Activated T-helper 2 cell treated with anti-CD3 and anti-CD28 coated beads, Interferon-gamma antibody, Interleukin-2, Interleukin-4, amounts not matched to agents 10 μg/mL and 5 μg/mL and 100 μg/mL, durations not matched to agents 14 hours and 24 hours and 36 hours (primary cell): Measurements from ENCODE around the gene APP. TPM values are rescaled to one million over a fixed set of nuclear protein-coding genes. Genes with fewer than 3 reads are reported as not detected.
A peak's percentile ranks its signal among the peaks of the same experiment; 100 is the strongest.

Experiments used
- DNase-seq: peaks from one replicate; pipeline ENCODE4 v3.0.0; 2021; ENCODE audit warnings: low spot score
- H3K27ac Mint-ChIP-seq: one replicate; pipeline ENCODE4 v1.8.0; 2021; ENCODE audit warnings: mixed read lengths
- H3K27me3 Mint-ChIP-seq: one replicate; pipeline ENCODE4 v1.8.0; 2021; ENCODE audit warnings: low read depth, mixed read lengths
- H3K36me3 Mint-ChIP-seq: one replicate; pipeline ENCODE4 v1.8.0; 2021; ENCODE audit warnings: low read depth, mixed read lengths
- H3K4me1 Mint-ChIP-seq: one replicate; pipeline ENCODE4 v1.8.0; 2021; ENCODE audit warnings: low read depth, mixed read lengths
- H3K4me3 Mint-ChIP-seq: one replicate; pipeline ENCODE4 v1.8.0; 2021; ENCODE audit warnings: low read depth, mild to moderate bottlenecking, moderate library complexity, mixed read lengths
- H3K9me3 Mint-ChIP-seq: one replicate; pipeline ENCODE4 v1.8.0; 2021; ENCODE audit warnings: mixed read lengths
- intact Hi-C: fragments of 100-400 bp; cut with micrococcal nuclease; formaldehyde crosslinking; loops from one replicate; pipeline ENCODE4 v1.15.1; 2023
- total RNA-seq: library from RNA; stranded (reverse); gene quantifications from 2 replicates; pipeline ENCODE4 v1.2.3, GENCODE V29; 2022

Gene APP
- total RNA-seq, 1 donor from 2014 or later, result 86.5 TPM

DNA sequence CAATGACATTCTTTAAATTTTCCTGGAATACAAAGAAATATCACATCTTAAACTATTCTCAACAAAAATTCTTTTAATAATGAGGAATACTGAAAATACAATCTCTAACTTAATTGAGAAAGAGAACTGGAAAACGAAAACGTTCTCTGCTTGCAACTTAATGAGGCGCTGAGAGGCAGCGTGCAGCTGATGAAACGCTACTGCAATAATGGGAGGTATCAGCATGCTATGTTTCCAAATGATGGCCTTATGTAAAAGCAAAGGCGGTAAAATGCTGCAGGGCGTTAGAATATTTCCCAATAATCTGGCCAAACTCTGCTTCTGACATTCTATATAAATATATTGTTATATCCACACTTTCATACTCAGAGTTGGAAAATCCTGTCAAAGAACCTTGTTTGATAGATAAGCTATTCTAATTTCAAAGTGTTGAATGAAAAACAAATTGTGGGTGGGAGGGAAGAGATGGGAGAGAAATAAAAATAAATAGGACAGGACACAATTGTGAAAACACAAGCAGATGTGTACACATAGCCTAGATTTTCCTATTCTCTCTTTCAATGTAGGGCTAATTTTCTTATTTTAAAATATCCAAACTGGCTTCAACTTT lies 70.9 kb downstream of the APP start:
- Mint-ChIP-seq H3K27me3 (no peaks in the 10 kb centered on the region), H3K4me1 (no peaks in the 10 kb centered on the region), H3K27ac (no peak overlapping the region), H3K9me3 (no peaks in the 10 kb centered on the region), H3K4me3 (no peak overlapping the region), H3K36me3 (no peaks in the 10 kb centered on the region)
- no peak for DNase-seq
- intact Hi-C loops, result no loop called here

GRCh38 chr21:26098772-26099397 lies 71.7 kb downstream of the APP start:
- Mint-ChIP-seq H3K9me3 (no peaks in the 10 kb centered on the region), H3K4me1 (no peaks in the 10 kb centered on the region), H3K4me3 (no peak overlapping the region), H3K36me3 (no peaks in the 10 kb centered on the region), H3K27me3 (no peaks in the 10 kb centered on the region), H3K27ac (no peak overlapping the region)
- no peak for DNase-seq
- intact Hi-C loops, result no loop called here

DNA sequence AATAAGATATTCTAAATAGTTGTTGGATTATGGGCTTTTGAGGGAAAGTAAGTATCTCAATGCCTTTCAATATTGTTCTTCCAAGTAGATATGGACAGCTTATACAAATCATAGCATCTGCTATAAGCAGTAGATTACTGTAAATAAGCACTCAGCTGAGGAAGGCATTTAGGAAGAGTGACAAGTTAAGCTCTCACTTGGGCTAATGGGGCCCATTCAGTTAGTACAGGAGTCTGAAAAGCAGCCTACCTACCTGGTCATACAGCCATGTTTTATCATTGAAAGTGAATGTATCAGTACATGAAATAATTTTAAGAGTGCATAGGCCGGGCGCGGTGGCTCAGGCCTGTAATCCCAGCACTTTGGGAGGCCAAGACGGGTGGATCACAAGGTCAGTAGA lies 73.1 kb downstream of the APP start:
- Mint-ChIP-seq H3K9me3 (no peaks in the 10 kb centered on the region), H3K36me3 (no peaks in the 10 kb centered on the region), H3K27me3 (no peaks in the 10 kb centered on the region), H3K27ac (no peak overlapping the region), H3K4me1 (no peaks in the 10 kb centered on the region), H3K4me3 (no peak overlapping the region)
- DNase-seq, result no peak
- intact Hi-C loops, result no loop called here

DNA sequence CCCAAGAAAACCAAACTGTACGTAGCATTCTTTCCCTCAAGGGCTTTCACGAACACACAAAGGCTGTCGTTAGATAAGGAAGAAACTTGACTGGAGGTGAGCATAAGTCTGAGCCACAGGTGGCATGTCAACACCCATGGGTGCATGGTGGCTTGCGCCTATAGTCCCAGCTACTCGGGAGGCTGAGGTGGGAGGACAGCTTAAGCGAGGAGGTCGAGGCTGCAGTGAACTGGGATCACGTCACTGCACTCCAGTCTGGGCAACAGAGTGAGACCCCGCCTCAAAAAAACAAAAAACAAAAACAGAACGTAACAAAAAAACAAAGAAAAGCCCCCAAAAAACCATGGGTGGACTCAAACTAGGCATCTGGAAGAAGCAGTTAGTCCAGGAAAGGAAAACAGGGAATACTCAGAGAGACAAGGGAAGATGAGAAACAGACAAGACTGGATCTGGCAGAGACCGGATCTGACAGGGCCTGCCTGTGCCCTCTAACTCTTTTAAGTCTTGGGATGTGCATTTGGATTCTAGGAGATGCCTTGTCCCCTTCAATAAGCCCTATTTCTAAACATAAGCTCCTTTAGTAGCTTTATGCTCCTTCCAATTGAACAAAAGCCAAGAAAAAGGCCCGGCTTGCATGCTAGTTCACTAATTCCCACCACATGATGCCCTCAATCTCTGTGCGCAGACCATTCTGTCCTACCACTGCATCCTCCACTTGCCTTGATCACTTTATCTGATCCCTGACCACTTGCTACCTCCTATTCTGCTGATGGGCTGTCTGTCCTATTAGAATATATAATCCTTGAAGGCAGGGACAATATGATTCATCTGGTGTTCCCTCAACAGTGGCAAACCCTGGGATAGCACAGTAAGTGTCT lies 73.8 kb downstream of the APP start:
- no peaks in the 10 kb centered on the region for H3K9me3 Mint-ChIP-seq
- intact Hi-C loops, result no loop called here
- H3K27me3 Mint-ChIP-seq, result no peaks in the 10 kb centered on the region
- H3K4me3 Mint-ChIP-seq, result no peak overlapping the region
- no peaks in the 10 kb centered on the region for H3K36me3 Mint-ChIP-seq
- no peak for DNase-seq
- no peak overlapping the region for H3K27ac Mint-ChIP-seq
- no peaks in the 10 kb centered on the region for H3K4me1 Mint-ChIP-seq

DNA sequence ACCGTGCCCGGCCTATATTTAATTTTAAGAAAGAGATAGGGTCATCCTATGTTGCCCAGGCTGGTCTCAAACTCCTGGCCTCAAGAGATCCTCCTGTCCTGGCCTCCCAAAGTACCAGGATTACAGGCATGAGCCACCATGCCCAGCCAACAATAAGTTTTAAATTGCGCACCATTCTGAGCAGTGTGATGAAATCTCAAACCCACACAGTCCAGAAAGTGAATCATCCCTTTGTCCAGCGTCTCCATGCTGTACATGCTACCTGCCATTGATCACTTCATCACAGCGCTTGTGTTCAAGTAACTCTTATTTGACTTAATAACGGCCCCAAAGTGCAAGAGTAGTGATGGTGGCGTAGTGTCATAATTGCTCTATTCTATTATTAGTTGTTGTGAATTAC lies 75.4 kb downstream of the APP start:
- Mint-ChIP-seq H3K4me3 (no peak overlapping the region), H3K27ac (no peak overlapping the region), H3K9me3 (no peaks in the 10 kb centered on the region), H3K4me1 (no peaks in the 10 kb centered on the region), H3K36me3 (no peaks in the 10 kb centered on the region), H3K27me3 (no peaks in the 10 kb centered on the region)
- DNase-seq, result no peak
- intact Hi-C loops, result no loop called here

DNA sequence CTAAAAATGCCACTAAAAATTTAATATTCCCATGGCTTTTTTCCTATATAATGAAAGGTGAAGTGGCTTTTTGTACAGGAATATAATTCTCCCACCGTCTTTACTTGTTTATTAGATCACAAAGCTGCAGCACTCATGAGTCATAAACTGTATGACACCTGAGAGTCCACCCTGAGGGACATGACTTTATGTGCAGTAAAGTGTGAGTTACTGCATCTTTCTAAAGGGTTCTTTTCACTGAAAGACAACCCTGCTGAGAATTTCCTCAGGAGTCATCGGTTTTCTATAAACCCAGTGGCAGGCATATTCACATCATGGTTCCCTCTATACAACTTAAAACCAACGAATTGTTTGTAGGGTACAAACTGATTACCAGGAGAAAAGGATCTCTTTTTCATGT lies 77.4 kb downstream of the APP start:
- no peak overlapping the region for H3K4me3 Mint-ChIP-seq
- intact Hi-C loops, result no loop called here
- H3K9me3 Mint-ChIP-seq, result no peaks in the 10 kb centered on the region
- H3K27me3 Mint-ChIP-seq, result no peaks in the 10 kb centered on the region
- peaks cover 2% of the 10 kb centered on the region for H3K4me1 Mint-ChIP-seq
- DNase-seq, result no peak
- H3K36me3 Mint-ChIP-seq, result peaks cover 10% of the 10 kb centered on the region
- H3K27ac Mint-ChIP-seq, result no peak overlapping the region

DNA sequence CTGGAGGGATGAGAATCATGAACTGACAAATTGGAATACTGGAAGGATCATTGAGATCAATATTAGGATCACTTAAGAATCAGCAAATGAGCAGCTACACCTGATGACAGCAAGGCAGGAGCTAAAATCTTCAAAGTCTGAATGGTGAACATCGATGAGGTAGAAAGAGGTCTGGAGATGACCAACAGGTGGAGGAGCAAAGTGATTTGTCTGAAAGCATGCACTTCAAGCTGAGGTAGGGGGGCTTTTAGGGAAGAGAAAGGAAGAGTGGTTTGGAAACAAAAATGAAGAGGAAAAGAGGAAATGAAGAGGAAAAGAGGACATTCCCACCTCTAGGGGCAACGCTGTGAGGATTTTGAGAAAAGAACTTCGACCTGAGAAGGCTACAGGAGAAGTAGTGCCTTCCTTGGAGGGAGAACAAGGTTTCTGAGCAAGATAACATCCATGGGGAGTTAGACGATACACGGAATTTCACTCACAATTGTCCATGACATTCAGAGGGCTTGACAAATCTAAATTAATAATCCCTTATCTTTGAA lies 79.0 kb downstream of the APP start:
- peaks cover 24% of the 10 kb centered on the region for H3K36me3 Mint-ChIP-seq
- no peaks in the 10 kb centered on the region for H3K9me3 Mint-ChIP-seq
- no peak for DNase-seq
- H3K4me1 Mint-ChIP-seq, result peaks cover 8% of the 10 kb centered on the region
- intact Hi-C loops, result no loop called here
- no peak overlapping the region for H3K27ac Mint-ChIP-seq
- H3K4me3 Mint-ChIP-seq, result no peak overlapping the region
- no peaks in the 10 kb centered on the region for H3K27me3 Mint-ChIP-seq

- no peaks in the 10 kb centered on the region for H3K9me3 Mint-ChIP-seq
- peaks cover 28% of the 10 kb centered on the region for H3K36me3 Mint-ChIP-seq
- H3K4me1 Mint-ChIP-seq, result peaks cover 8% of the 10 kb centered on the region
- H3K4me3 Mint-ChIP-seq, result no peak overlapping the region
- DNase-seq, result no peak
- no peak overlapping the region for H3K27ac Mint-ChIP-seq
- no peaks in the 10 kb centered on the region for H3K27me3 Mint-ChIP-seq
- intact Hi-C loops, result no loop called here
Measured at GRCh38 chr21:26089730-26090129, 80.8 kb downstream of the APP start.

- H3K9me3 Mint-ChIP-seq, result no peaks in the 10 kb centered on the region
- no peak for DNase-seq
- H3K4me1 Mint-ChIP-seq, result peaks cover 13% of the 10 kb centered on the region
- H3K4me3 Mint-ChIP-seq, result no peak overlapping the region
- intact Hi-C loops, result no loop called here
- peak overlapping the region; percentile 22 for H3K27ac Mint-ChIP-seq
- no peaks in the 10 kb centered on the region for H3K27me3 Mint-ChIP-seq
- peaks cover 28% of the 10 kb centered on the region for H3K36me3 Mint-ChIP-seq
Measured at GRCh38 chr21:26087223-26087918, 83.2 kb downstream of the APP start.

DNA sequence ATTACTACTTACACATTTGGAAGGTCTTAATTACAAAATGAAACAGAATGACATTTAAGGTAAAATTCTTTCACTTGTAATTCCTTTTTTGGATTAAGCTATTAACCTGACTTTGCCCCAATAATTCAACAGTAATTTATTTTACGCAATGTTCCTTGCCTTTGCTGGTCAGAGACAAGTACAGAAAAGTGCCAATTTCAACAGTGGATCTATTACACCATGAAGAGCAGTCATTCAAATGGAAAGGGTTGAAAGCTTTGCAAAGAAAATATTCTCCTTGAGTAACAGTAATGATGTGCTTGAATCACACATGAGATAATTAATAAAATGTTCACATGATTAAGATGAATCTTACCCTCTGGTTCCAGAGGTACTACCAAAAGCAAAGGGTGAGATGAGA lies 84.7 kb downstream of the APP start:
- H3K27me3 Mint-ChIP-seq, result no peaks in the 10 kb centered on the region
- H3K9me3 Mint-ChIP-seq, result no peaks in the 10 kb centered on the region
- H3K4me1 Mint-ChIP-seq, result peaks cover 13% of the 10 kb centered on the region
- no peak for DNase-seq
- peaks cover 28% of the 10 kb centered on the region for H3K36me3 Mint-ChIP-seq
- H3K27ac Mint-ChIP-seq, result no peak overlapping the region
- intact Hi-C loops, result no loop called here
- no peak overlapping the region for H3K4me3 Mint-ChIP-seq

- intact Hi-C loops, result no loop called here
- Mint-ChIP-seq H3K27ac (no peak overlapping the region), H3K27me3 (no peaks in the 10 kb centered on the region), H3K4me3 (no peak overlapping the region), H3K9me3 (no peaks in the 10 kb centered on the region), H3K4me1 (peaks cover 13% of the 10 kb centered on the region), H3K36me3 (peaks cover 28% of the 10 kb centered on the region)
- DNase-seq, result no peak
Measured at GRCh38 chr21:26085127-26085526, 85.4 kb downstream of the APP start.

- H3K27me3 Mint-ChIP-seq, result no peaks in the 10 kb centered on the region
- no peak for DNase-seq
- H3K9me3 Mint-ChIP-seq, result no peaks in the 10 kb centered on the region
- H3K4me1 Mint-ChIP-seq, result peaks cover 11% of the 10 kb centered on the region
- H3K27ac Mint-ChIP-seq, result no peak overlapping the region
- no peak overlapping the region for H3K4me3 Mint-ChIP-seq
- peaks cover 14% of the 10 kb centered on the region for H3K36me3 Mint-ChIP-seq
- intact Hi-C loops, result no loop called here
Measured at GRCh38 chr21:26082549-26082948, 88.0 kb downstream of the APP start.
